ENCODE results near the gene TSBP1. TPM values are rescaled to one million over a fixed set of nuclear protein-coding genes. Genes with fewer than 3 reads are reported as not detected.

The TSBP1 gene
- total and polyA plus RNA-seq, 9 of the 15 experiments (the other 6 are each of a cell fraction or from before 2014, with no cell fraction given): not detected

GRCh38 chr6:32255199-32256153 lies 116.2 kb downstream of the TSBP1 start (continued):
- TF ChIP-seq ZNF398 (CRISPR knock-in tag; IDR thresholded peaks at IDR 0.05) (no peak), ZNF239 (CRISPR knock-in tag; IDR thresholded peaks at IDR 0.05) (peak; percentile 11; the same call in 1 of the 2 replicates), ZNF639 (CRISPR knock-in tag; conservative IDR thresholded peaks at IDR 0.05 in 1 of 2, IDR thresholded peaks at IDR 0.05 in 1 of 2) (peak in 1 of 2 experiments; percentile 45; a peak in 1 of 4 replicates), MCM5 (IDR thresholded peaks at IDR 0.05; ENCODE audit: low read depth) (no peak), JUN (IDR thresholded peaks at IDR 0.05; ENCODE audit: borderline replicate concordance, low read depth, low read length) (peak; percentile 85), JUN (CRISPR knock-in tag; IDR thresholded peaks at IDR 0.05; ENCODE audit: borderline replicate concordance) (no peak), L3MBTL2 (IDR thresholded peaks at IDR 0.05) (peak; percentile 63), MYC (IDR thresholded peaks at IDR 0.05; ENCODE audit: low read depth, low read length) (peak; percentile 62; the same call in 1 of the 2 replicates), MYC (CRISPR knock-in tag; IDR thresholded peaks at IDR 0.05; ENCODE audit: borderline replicate concordance, low read depth) (no peak), KLF1 (tag; IDR thresholded peaks at IDR 0.05) (no peak), SIX5 (IDR thresholded peaks at IDR 0.05; ENCODE audit: borderline replicate concordance in 1 of 2, insufficient read depth in 1 of 2, low read depth in 1 of 2, low read length in 2 of 2) (no peak), FOXK2 (conservative IDR thresholded peaks at IDR 0.05 in 1 of 2, IDR thresholded peaks at IDR 0.05 in 1 of 2; ENCODE audit: low read depth in 2 of 2) (no peak), UBTF (IDR thresholded peaks at IDR 0.05; ENCODE audit: borderline replicate concordance in 1 of 2, low read depth in 2 of 2, low read length in 2 of 2) (peak in 1 of 2 experiments; percentile 82; a peak in 2 of 4 replicates), CREM (IDR thresholded peaks at IDR 0.05; ENCODE audit: low read depth) (no peak), PHF8 (IDR thresholded peaks at IDR 0.05; ENCODE audit: borderline replicate concordance, low read length) (peak; percentile 26; the same call in 1 of the 2 replicates), MAZ (CRISPR knock-in tag; conservative IDR thresholded peaks at IDR 0.05 in 1 of 2, IDR thresholded peaks at IDR 0.05 in 1 of 2) (peak in 1 of 2 experiments; percentile 55; a peak in 1 of 4 replicates)

Data from K562 (cell line).